HT1080 (cell line): ENCODE results near the gene FRRS1. TPM values are rescaled to one million over a fixed set of nuclear protein-coding genes. Genes with fewer than 3 reads are reported as not detected.

Source experiments
- DNase-seq: peaks from one replicate; pipeline ENCODE4 v3.0.0-alpha.2; 2015; ENCODE audit warnings: low read depth
- total RNA-seq: library from RNA; depleted of rRNA; stranded (reverse); fragments of >200 nt; shearing (Covaris generic); gene quantifications from 2 replicates; pipeline ENCODE4 v1.2.3, GENCODE V29; 2014

The FRRS1 gene
- total RNA-seq, 1 experiment from 2014 or later = 4.0 TPM

GRCh38 chr1:99728494-99729235 lies 37.8 kb downstream of the FRRS1 start:
- DNase-seq = peak; percentile 32

GRCh38 chr1:99727575-99728185 lies 38.8 kb downstream of the FRRS1 start:
- DNase-seq = peak; percentile 75

- no peak for DNase-seq
Observed at GRCh38 chr1:99726818-99727217, 39.6 kb downstream of the FRRS1 start.

GRCh38 chr1:99726407-99726806 lies 40.0 kb downstream of the FRRS1 start:
- no peak for DNase-seq

- DNase-seq = no peak
Observed at GRCh38 chr1:99725996-99726395, 40.4 kb downstream of the FRRS1 start.

- no peak for DNase-seq
Observed at GRCh38 chr1:99723251-99723650, 43.2 kb downstream of the FRRS1 start.

- DNase-seq = no peak
Observed at GRCh38 chr1:99717005-99717404, 49.4 kb downstream of the FRRS1 start.

- DNase-seq = no peak
Observed at GRCh38 chr1:99713006-99713405, 53.4 kb downstream of the FRRS1 start.

GRCh38 chr1:99710994-99711393 lies 55.4 kb downstream of the FRRS1 start:
- no peak for DNase-seq

- DNase-seq = peak; percentile 59
Observed at GRCh38 chr1:99707535-99708142, 58.8 kb downstream of the FRRS1 start.

- no peak for DNase-seq
Observed at GRCh38 chr1:99705385-99705784, 61.0 kb downstream of the FRRS1 start.

GRCh38 chr1:99704356-99704816 lies 62.0 kb downstream of the FRRS1 start:
- DNase-seq = no peak

GRCh38 chr1:99702221-99702620 lies 64.2 kb downstream of the FRRS1 start:
- DNase-seq = no peak

- DNase-seq = no peak
Observed at GRCh38 chr1:99700020-99700419, 66.4 kb downstream of the FRRS1 start.

GRCh38 chr1:99697580-99697979 lies 68.9 kb downstream of the FRRS1 start:
- DNase-seq = no peak

- no peak for DNase-seq
Observed at GRCh38 chr1:99696616-99697015, 69.8 kb downstream of the FRRS1 start.

GRCh38 chr1:99691175-99691574 lies 75.3 kb downstream of the FRRS1 start:
- peak; percentile 25 for DNase-seq

- DNase-seq = peak; percentile 68
Observed at GRCh38 chr1:99685516-99686180, 80.8 kb downstream of the FRRS1 start.

- peak; percentile 41 for DNase-seq
Observed at GRCh38 chr1:99682291-99682751, 84.1 kb downstream of the FRRS1 start.

- no peak for DNase-seq
Observed at GRCh38 chr1:99681583-99681982, 84.9 kb downstream of the FRRS1 start.

- peak; percentile 72 for DNase-seq
Observed at GRCh38 chr1:99680270-99680669, 86.2 kb downstream of the FRRS1 start.

- DNase-seq = no peak
Observed at GRCh38 chr1:99677416-99677815, 89.0 kb downstream of the FRRS1 start.
